Measurements from ENCODE around the gene RAET1E.
"Not testable (repeated sequence)": the region's sequence is repeated elsewhere in the genome, so short reads cannot be mapped to it uniquely, and the experiment has no call there.

The RAET1E gene

GRCh38 chr6:149909701-149910470 is 12.0 kb upstream of the RAET1E start:
- DNase-seq (ENCODE audit: low spot score), result no peak

- DNase-seq (ENCODE audit: low spot score), result not testable (repeated sequence)
These were observed 10.6 kb upstream of the RAET1E start for GRCh38 chr6:149908480-149908879.

- no peak for DNase-seq (ENCODE audit: low spot score)
These were observed 9.4 kb upstream of the RAET1E start for GRCh38 chr6:149907317-149907716.

- no peak for DNase-seq (ENCODE audit: low spot score)
These were observed 8.5 kb upstream of the RAET1E start for GRCh38 chr6:149906405-149906804.

GRCh38 chr6:149905911-149906371 is 8.0 kb upstream of the RAET1E start:
- no peak for DNase-seq (ENCODE audit: low spot score)

GRCh38 chr6:149905371-149905910 is 7.5 kb upstream of the RAET1E start:
- DNase-seq (ENCODE audit: low spot score), result no peak

DNA sequence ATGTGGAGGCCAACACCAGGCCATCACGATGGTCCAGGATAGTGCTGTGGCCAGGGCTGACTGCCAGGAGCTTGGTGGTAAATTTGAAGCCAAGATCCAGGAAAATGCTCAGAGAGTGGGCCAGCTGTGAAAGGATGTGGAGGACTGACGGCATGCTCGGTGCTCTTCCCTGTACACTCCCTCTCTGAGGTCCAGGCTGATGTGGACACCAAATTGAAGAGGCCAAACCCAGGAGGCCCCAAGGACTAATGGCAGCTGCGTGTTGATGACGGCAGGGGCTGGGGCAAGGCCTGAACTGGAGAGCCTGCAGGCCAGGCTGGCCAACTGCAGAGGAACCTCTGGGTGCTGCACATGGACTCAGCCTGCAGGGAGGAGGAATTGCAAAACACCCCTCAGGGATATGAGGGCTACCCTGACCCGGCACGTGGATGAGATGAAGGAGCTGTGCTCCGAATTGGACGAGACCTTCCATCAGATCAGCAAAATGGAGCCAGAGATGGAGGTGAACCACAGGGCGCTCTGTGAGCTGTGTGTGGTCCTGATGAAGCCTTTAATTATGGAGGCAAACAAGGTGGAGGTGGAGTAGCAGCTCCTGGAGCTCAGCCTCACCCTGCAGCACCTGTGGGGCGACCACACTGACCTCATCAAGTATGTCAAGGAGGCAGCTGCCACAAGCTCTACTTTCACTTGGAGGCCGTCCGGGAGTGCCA is 6.9 kb upstream of the RAET1E start:
- no peak for DNase-seq (ENCODE audit: low spot score)

DNA sequence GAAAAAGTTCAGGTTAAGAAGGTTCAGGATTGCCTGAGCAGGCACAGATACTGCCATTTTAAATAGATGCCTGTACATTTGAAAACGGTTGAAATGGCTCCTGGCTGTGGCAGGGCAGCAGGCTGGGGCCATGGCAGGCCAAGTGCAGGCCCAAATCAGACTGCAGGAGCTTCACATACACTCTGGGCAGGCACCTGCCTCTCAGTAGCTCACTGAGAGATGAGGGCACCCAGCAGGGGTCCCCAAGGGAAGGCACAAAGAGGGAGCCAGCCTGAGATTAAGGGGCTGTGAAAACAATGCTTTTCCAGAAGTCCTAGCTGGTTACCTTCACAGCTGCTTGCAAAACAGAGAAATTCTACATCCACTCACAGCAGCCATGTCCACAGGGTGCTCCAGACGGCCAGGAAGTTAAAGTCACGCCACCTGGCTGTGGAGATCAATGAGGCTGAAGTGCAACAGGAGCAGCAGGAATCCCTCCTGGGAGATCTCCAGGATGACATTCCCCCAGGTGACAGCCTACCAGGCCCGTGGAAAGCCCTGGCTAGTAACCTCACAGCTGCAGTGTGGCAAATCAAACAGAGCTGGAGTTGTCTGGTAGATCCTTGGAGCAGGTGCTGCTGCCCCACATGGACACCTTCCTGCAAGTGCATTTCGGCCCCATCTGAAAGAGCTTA is 6.2 kb upstream of the RAET1E start:
- no peak for DNase-seq (ENCODE audit: low spot score)

DNA sequence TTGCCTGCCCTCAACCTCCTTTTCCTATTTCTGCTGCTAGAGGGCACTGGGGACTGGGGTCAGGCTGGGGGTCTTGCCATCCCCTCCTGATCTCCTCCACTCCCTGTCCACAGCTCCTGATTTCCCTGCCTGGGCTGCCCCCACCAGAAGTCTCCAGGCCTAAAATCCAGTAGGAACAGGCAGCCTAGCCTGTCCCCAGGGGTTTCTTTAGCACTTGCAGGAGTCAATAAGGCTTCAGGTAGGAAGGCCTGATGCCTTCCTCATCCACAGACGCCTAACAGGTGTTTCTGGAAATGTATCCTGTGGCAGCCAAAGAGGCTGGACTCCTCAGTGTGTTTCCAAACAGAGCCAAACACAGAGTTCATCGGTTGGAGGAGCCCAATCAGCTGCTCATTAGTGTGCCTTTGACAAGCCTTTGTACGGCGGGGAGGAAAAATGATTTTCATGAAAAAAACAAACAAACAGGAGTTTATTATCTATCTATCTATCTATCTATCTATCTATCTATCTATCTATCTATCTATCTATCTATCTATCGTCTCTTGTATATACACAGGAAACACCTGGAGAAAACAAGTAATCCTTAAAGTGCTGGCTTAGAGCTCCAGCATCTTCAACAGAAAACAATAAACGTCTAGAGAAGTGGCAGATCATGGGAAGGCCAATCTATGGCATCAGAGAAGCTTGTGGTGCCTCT is 3.7 kb upstream of the RAET1E start:
- no peak for DNase-seq (ENCODE audit: low spot score)

- no peak for DNase-seq (ENCODE audit: low spot score)
These were observed 2.9 kb upstream of the RAET1E start for GRCh38 chr6:149900620-149901443.

- no peak for DNase-seq (ENCODE audit: low spot score)
These were observed 2.2 kb upstream of the RAET1E start for GRCh38 chr6:149899926-149900619.

GRCh38 chr6:149899486-149899885 is 1.6 kb upstream of the RAET1E start:
- DNase-seq (ENCODE audit: low spot score), result no peak

GRCh38 chr6:149898966-149899365 is 1.1 kb upstream of the RAET1E start:
- no peak for DNase-seq (ENCODE audit: low spot score)

- peak; percentile 45 for DNase-seq (ENCODE audit: low spot score)
These were observed 757 bp downstream of the RAET1E start for GRCh38 chr6:149897015-149897697.

DNA sequence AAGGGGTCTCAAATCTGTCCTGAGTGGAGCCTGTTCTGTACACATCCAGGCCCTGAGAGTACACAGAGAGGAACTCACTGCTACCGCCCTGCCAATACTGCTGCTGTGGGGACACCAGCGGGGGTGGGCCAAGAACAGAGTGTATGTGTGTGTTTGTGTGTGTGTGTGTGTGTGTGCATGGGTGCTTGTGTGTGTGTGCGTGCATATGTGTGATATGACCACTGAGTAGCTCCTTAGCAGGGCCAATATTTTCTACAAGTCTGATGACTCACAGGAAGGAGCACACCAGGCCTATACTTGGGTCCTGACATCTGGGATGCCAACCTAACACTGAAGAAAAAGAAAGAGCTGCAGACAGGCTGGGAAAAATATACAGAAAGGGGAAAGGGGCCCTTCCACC is 1.4 kb downstream of the RAET1E start:
- no peak for DNase-seq (ENCODE audit: low spot score)

GRCh38 chr6:149895833-149896271 is 2.1 kb downstream of the RAET1E start:
- DNase-seq (ENCODE audit: low spot score), result no peak

DNA sequence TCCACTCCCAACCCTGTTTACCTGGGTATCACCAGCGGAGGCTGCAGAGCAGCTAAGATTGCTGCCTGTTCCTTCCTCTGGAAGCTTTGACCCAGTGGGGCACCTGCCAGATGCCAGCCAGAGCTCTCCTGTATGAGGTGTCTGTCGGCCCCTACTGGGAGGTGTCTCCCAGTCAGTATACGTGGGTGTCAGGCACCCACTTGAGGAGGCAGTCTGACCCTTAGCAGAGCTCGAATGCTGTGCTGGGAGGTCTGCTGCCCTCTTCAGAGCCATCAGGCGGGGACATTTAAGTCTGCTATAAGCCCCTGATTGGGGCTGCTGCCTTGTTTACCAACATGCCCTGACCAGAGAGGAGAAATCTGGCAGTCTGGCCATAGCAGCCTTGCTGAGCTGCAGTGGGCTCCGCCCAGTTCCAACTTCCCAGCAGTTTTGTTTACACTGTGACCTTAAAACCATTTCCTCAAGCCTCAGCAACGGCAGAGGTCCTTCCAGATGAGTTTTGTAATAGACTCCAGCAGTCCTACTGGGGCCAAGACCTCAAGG is 2.8 kb downstream of the RAET1E start:
- DNase-seq (ENCODE audit: low spot score), result no peak

- DNase-seq (ENCODE audit: low spot score), result not testable (repeated sequence)
These were observed 6.0 kb downstream of the RAET1E start for GRCh38 chr6:149891864-149892263.

DNA sequence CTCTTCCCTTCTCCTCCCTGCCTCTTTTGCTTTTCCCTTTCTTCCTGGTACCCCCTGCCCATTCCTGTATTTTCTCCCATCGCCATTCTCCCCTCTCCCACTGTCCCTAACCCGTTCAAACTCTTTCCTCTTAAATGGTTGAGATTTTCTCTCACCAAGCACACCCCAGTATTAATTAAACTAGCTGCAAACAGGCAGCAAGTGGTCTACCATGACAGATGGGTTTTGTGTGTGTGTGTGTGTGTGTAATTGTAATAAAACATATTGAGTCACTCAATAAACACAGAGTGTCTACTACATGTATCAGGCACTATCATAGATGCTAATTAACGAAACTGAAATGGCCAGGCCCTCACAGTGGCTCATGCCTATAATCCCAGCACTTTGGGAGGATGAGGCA is 6.7 kb downstream of the RAET1E start:
- DNase-seq (ENCODE audit: low spot score), result no peak
